ENCODE results near the gene NCKAP1. TPM values are rescaled to one million over a fixed set of nuclear protein-coding genes. Genes with fewer than 3 reads are reported as not detected.

Gene NCKAP1
- total RNA-seq, 1 experiment from 2014 or later, result 173 TPM

DNA sequence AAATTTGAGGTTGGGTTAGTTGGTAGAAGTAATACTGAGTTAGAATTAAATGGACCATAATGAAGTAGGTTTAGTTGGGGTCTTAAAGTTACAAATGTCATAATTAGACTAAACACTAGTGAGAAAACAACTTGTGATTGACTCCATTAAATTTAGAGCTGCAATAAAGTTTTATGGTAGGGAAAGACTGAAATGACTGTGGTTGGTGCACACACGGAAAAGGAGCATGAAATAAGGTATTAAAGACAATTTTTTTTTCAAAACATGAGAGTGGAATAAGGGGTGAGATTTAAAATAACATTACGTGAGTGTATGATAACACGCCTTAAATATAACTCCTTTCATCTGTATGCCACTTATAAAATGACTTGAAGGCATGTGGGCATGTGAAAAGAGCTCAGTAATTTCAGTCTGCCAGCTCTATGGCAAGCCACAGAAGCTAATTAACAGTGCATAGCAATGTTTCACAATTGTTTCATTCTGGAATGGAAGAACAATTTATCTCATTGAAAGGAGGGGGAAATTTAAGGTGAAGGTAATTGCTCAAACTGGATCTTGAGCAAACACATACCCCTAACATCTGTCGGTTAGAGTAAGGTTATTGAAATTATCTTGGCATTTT, 173.2 kb downstream of the NCKAP1 start:
- H3K9me3 Mint-ChIP-seq, result no peaks in the 10 kb centered on the region
- H3K27ac Mint-ChIP-seq, result no peak overlapping the region
- H3K4me3 Mint-ChIP-seq, result peak overlapping the region; percentile 20; the same call in 1 of the 2 replicates
- peaks cover 45% of the 10 kb centered on the region for H3K27me3 Mint-ChIP-seq (ENCODE audit: low read depth)
- POLR2A ChIA-PET, result no interaction called here
- H3K4me1 Mint-ChIP-seq, result peaks cover 20% of the 10 kb centered on the region
- H3K36me3 Mint-ChIP-seq, result no peaks in the 10 kb centered on the region
- no peak for DNase-seq (ENCODE audit: low spot score)
- no peak for ATAC-seq
- TF ChIP-seq, protein P1, sequence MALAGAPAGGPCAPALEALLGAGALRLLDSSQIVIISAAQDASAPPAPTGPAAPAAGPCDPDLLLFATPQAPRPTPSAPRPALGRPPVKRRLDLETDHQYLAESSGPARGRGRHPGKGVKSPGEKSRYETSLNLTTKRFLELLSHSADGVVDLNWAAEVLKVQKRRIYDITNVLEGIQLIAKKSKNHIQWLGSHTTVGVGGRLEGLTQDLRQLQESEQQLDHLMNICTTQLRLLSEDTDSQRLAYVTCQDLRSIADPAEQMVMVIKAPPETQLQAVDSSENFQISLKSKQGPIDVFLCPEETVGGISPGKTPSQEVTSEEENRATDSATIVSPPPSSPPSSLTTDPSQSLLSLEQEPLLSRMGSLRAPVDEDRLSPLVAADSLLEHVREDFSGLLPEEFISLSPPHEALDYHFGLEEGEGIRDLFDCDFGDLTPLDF (CRISPR knock-in tag; IDR thresholded peaks at IDR 0.05), result no peak
- TF ChIP-seq, protein P2, sequence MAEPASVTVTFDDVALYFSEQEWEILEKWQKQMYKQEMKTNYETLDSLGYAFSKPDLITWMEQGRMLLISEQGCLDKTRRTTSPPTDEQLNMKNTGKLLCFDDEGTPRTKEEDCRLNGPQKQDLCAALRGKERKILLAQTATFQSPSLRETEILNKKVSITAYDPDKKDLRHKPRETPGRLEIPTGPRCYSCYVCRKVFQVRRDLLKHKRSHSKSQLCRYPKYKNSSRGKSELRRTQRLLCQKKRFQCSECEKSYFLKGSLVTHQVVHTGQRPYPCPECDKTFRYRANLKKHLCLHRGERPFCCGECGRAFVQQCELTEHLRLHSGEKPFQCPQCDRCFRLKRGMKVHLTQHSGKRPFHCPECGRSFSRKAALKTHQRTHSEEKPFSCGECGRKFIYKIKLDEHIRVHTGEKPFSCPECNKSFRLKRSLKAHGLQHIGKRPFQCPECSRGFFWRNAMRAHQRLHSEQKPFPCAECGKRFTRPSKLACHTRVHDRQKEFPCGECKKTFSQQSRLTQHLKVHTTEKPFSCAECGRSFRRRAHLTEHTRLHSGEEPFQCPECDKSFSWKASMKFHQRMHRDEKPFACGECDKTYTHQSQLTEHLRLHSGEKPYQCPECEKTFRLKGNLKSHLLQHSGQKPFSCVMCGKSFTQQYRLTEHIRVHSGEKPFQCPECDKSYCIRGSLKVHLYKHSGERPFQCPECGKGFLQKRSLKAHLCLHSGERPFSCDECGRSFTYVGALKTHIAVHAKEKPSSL (CRISPR knock-in tag; conservative IDR thresholded peaks at IDR 0.05), result no peak
- TF ChIP-seq, protein P3, sequence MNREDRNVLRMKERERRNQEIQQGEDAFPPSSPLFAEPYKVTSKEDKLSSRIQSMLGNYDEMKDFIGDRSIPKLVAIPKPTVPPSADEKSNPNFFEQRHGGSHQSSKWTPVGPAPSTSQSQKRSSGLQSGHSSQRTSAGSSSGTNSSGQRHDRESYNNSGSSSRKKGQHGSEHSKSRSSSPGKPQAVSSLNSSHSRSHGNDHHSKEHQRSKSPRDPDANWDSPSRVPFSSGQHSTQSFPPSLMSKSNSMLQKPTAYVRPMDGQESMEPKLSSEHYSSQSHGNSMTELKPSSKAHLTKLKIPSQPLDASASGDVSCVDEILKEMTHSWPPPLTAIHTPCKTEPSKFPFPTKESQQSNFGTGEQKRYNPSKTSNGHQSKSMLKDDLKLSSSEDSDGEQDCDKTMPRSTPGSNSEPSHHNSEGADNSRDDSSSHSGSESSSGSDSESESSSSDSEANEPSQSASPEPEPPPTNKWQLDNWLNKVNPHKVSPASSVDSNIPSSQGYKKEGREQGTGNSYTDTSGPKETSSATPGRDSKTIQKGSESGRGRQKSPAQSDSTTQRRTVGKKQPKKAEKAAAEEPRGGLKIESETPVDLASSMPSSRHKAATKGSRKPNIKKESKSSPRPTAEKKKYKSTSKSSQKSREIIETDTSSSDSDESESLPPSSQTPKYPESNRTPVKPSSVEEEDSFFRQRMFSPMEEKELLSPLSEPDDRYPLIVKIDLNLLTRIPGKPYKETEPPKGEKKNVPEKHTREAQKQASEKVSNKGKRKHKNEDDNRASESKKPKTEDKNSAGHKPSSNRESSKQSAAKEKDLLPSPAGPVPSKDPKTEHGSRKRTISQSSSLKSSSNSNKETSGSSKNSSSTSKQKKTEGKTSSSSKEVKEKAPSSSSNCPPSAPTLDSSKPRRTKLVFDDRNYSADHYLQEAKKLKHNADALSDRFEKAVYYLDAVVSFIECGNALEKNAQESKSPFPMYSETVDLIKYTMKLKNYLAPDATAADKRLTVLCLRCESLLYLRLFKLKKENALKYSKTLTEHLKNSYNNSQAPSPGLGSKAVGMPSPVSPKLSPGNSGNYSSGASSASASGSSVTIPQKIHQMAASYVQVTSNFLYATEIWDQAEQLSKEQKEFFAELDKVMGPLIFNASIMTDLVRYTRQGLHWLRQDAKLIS (CRISPR knock-in tag; IDR thresholded peaks at IDR 0.05; ENCODE audit: borderline replicate concordance), result no peak
- CTCF ChIA-PET, result interaction anchor here (3.8 kb wide), 1 partner anchor 102 kb away, joined by 17 read pairs; no protein-coding TSS in a partner anchor

DNA sequence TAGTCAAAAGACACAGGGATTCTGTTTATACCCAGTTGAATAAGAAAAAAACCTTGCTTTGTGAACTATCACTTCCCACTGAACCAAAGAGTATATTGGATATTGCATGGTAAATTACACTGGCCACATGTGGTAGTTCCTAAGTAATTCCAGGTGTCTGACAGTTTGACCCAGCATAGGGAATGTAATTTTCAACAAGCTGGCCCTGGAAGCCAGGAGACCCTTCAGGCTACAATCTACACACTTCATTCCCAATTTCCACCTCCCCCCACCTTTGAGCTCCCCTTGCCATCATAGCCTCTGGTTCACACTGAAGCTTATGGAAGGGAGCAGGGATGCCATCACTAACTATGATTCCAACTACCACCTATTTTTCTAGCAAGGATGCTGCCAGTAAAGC, 174.6 kb downstream of the NCKAP1 start:
- no peak for ATAC-seq
- CTCF ChIA-PET, result interaction anchor here (1.1 to 2.3 kb wide), 3 partner anchors 96 to 147 kb away, joined by 3 to 12 read pairs (median 9); no protein-coding TSS in a partner anchor
- peaks cover 20% of the 10 kb centered on the region for H3K4me1 Mint-ChIP-seq
- no peak overlapping the region for H3K4me3 Mint-ChIP-seq
- no peak overlapping the region for H3K27ac Mint-ChIP-seq
- POLR2A ChIA-PET, result no interaction called here
- H3K9me3 Mint-ChIP-seq, result no peaks in the 10 kb centered on the region
- DNase-seq (ENCODE audit: low spot score), result no peak
- no peaks in the 10 kb centered on the region for H3K36me3 Mint-ChIP-seq
- TF ChIP-seq CREB1 (CRISPR knock-in tag; IDR thresholded peaks at IDR 0.05), result no peak
- TF ChIP-seq SOX15 (CRISPR knock-in tag; IDR thresholded peaks at IDR 0.05), result no peak
- no peak for TF ChIP-seq KAT7 (CRISPR knock-in tag; IDR thresholded peaks at IDR 0.05; ENCODE audit: borderline replicate concordance)
- no peak for TF ChIP-seq FOXJ3 (CRISPR knock-in tag; IDR thresholded peaks at IDR 0.05; ENCODE audit: borderline replicate concordance)
- no peak for TF ChIP-seq NFE2L1 (CRISPR knock-in tag; IDR thresholded peaks at IDR 0.05)
- TF ChIP-seq TP53 (CRISPR knock-in tag; IDR thresholded peaks at IDR 0.05), result no peak
- no peak for TF ChIP-seq CREM (CRISPR knock-in tag; IDR thresholded peaks at IDR 0.05)
- TF ChIP-seq, protein P4, sequence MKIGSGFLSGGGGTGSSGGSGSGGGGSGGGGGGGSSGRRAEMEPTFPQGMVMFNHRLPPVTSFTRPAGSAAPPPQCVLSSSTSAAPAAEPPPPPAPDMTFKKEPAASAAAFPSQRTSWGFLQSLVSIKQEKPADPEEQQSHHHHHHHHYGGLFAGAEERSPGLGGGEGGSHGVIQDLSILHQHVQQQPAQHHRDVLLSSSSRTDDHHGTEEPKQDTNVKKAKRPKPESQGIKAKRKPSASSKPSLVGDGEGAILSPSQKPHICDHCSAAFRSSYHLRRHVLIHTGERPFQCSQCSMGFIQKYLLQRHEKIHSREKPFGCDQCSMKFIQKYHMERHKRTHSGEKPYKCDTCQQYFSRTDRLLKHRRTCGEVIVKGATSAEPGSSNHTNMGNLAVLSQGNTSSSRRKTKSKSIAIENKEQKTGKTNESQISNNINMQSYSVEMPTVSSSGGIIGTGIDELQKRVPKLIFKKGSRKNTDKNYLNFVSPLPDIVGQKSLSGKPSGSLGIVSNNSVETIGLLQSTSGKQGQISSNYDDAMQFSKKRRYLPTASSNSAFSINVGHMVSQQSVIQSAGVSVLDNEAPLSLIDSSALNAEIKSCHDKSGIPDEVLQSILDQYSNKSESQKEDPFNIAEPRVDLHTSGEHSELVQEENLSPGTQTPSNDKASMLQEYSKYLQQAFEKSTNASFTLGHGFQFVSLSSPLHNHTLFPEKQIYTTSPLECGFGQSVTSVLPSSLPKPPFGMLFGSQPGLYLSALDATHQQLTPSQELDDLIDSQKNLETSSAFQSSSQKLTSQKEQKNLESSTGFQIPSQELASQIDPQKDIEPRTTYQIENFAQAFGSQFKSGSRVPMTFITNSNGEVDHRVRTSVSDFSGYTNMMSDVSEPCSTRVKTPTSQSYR (CRISPR knock-in tag; IDR thresholded peaks at IDR 0.05), result no peak
- TF ChIP-seq, protein P5, sequence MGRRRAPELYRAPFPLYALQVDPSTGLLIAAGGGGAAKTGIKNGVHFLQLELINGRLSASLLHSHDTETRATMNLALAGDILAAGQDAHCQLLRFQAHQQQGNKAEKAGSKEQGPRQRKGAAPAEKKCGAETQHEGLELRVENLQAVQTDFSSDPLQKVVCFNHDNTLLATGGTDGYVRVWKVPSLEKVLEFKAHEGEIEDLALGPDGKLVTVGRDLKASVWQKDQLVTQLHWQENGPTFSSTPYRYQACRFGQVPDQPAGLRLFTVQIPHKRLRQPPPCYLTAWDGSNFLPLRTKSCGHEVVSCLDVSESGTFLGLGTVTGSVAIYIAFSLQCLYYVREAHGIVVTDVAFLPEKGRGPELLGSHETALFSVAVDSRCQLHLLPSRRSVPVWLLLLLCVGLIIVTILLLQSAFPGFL (CRISPR knock-in tag; IDR thresholded peaks at IDR 0.05; ENCODE audit: borderline replicate concordance), result no peak
- TF ChIP-seq SP1 (CRISPR knock-in tag; conservative IDR thresholded peaks at IDR 0.05), result no peak
- TF ChIP-seq ELF4 (CRISPR knock-in tag; IDR thresholded peaks at IDR 0.05; ENCODE audit: low read depth), result no peak
- TF ChIP-seq ZNF416 (CRISPR knock-in tag; IDR thresholded peaks at IDR 0.05), result no peak
- H3K27me3 Mint-ChIP-seq (ENCODE audit: low read depth), result peaks cover 45% of the 10 kb centered on the region

Measured in WTC11 (cell line).